OCI-LY1 (cell line): ENCODE measurements around the gene NRP1.

Experiments
- H2AFZ ChIP-seq: fragments of 200-600 bp; sonication (generic), shearing (Covaris generic); 2 replicates; pipeline ENCODE4 v1.6.0; 2014; ENCODE audit warnings: antibody characterized with exemption, mild to moderate bottlenecking, low read length
- H3F3A ChIP-seq: fragments of 200-600 bp; sonication (generic), shearing (Covaris generic); 2 replicates; pipeline ENCODE4 v1.6.0; 2014; ENCODE audit warnings: mild to moderate bottlenecking, antibody characterized with exemption, low read length, moderate library complexity; ENCODE audit not compliant: insufficient read depth
- H3K27ac ChIP-seq: fragments of 200-600 bp; sonication (generic); 2 replicates; pipeline ENCODE4 v1.5.1; 2014; ENCODE audit warnings: low read length, mixed run types, mild to moderate bottlenecking, low read depth; ENCODE audit not compliant: poor library complexity, severe bottlenecking
- H3K27me3 ChIP-seq: fragments of 200-600 bp; sonication (generic); 2 replicates; pipeline ENCODE4 v1.6.0; 2014; ENCODE audit warnings: antibody characterized with exemption, mild to moderate bottlenecking, low read length, moderate library complexity; ENCODE audit not compliant: insufficient read depth
- H3K36me3 ChIP-seq: fragments of 200-600 bp; sonication (generic); 2 replicates; pipeline ENCODE4 v1.6.1; 2014; ENCODE audit warnings: mild to moderate bottlenecking, antibody characterized with exemption, low read length, moderate library complexity, mixed read lengths; ENCODE audit not compliant: insufficient read depth
- H3K4me1 ChIP-seq: fragments of 200-600 bp; sonication (generic); 2 replicates; pipeline ENCODE4 v1.5.1; 2014; ENCODE audit warnings: mild to moderate bottlenecking, low read length, moderate library complexity; ENCODE audit not compliant: insufficient read depth, severe bottlenecking
- H3K4me2 ChIP-seq: fragments of 200-600 bp; sonication (generic), shearing (Covaris generic); 2 replicates; pipeline ENCODE4 v1.6.1; 2014; ENCODE audit warnings: low read length
- H3K4me3 ChIP-seq: fragments of 200-600 bp; sonication (generic); 2 replicates; pipeline ENCODE4 v1.5.1; 2014; ENCODE audit warnings: low read length, low read depth, mild to moderate bottlenecking, mixed read lengths; ENCODE audit not compliant: poor library complexity, severe bottlenecking
- H3K79me2 ChIP-seq: fragments of 200-600 bp; shearing (Covaris generic); 2 replicates; pipeline ENCODE4 v1.6.1; 2016; ENCODE audit warnings: mixed run types, low read length, mixed read lengths; ENCODE audit not compliant: insufficient read depth
- H3K9ac ChIP-seq: fragments of 200-600 bp; sonication (generic), shearing (Covaris generic); 2 replicates; pipeline ENCODE4 v1.6.1; 2014; ENCODE audit warnings: mild to moderate bottlenecking, low read length, mixed read lengths
- H3K9me2 ChIP-seq: fragments of 200-600 bp; sonication (generic), shearing (Covaris generic); 2 replicates; pipeline ENCODE4 v1.6.1; 2014; ENCODE audit warnings: low read depth, mild to moderate bottlenecking, low read length, mixed read lengths
- H3K9me3 ChIP-seq: fragments of 200-600 bp; shearing (Covaris generic); 2 replicates; pipeline ENCODE4 v1.6.1; 2014; ENCODE audit warnings: low read length, mixed read lengths
- H4K20me1 ChIP-seq: fragments of 200-600 bp; sonication (generic), shearing (Covaris generic); 2 replicates; pipeline ENCODE4 v1.6.0; 2016; ENCODE audit warnings: mild to moderate bottlenecking, low read length; ENCODE audit not compliant: insufficient read depth
- CTCF ChIP-seq: fragments of 200-600 bp; sonication (generic), shearing (Covaris generic); IDR thresholded peaks from 2 replicates; pipeline ENCODE4 v1.5.1; 2017; ENCODE audit warnings: mild to moderate bottlenecking, antibody characterized with exemption, low read length, moderate library complexity, mixed read lengths
- EZH2 ChIP-seq: fragments of 200-600 bp; sonication (generic), shearing (Covaris generic); IDR thresholded peaks from 2 replicates; pipeline ENCODE4 v1.8.0; 2017; ENCODE audit warnings: borderline replicate concordance, mixed run types, mild to moderate bottlenecking, antibody characterized with exemption, low read length, moderate library complexity, mixed read lengths

Gene NRP1

GRCh38 chr10:33233635-33234034 is 100.8 kb downstream of the NRP1 start:
- Histone ChIP-seq H3K79me2 (no peaks in the 10 kb centered on the region), H3K9ac (no peak overlapping the region), H3K9me2 (no peaks in the 10 kb centered on the region), H3K4me2 (no peak overlapping the region), H3K9me3 (no peaks in the 10 kb centered on the region), H3F3A (no peaks in the 10 kb centered on the region), H3K27me3 (no peaks in the 10 kb centered on the region), H4K20me1 (no peaks in the 10 kb centered on the region), H3K36me3 (no peaks in the 10 kb centered on the region), H2AFZ (no peak overlapping the region), H3K4me3 (no peak overlapping the region), H3K4me1 (no peaks in the 10 kb centered on the region), H3K27ac (no peak overlapping the region)
- no peak for TF ChIP-seq EZH2
- TF ChIP-seq CTCF: no peak

- no peaks in the 10 kb centered on the region for H3K27me3 ChIP-seq
- no peaks in the 10 kb centered on the region for H3K79me2 ChIP-seq
- no peaks in the 10 kb centered on the region for H3K9me2 ChIP-seq
- no peaks in the 10 kb centered on the region for H3K36me3 ChIP-seq
- TF ChIP-seq CTCF (no peak), EZH2 (no peak)
- H3K9me3 ChIP-seq: no peaks in the 10 kb centered on the region
- no peak overlapping the region for H3K27ac ChIP-seq
- H3F3A ChIP-seq: no peaks in the 10 kb centered on the region
- no peak overlapping the region for H2AFZ ChIP-seq
- H4K20me1 ChIP-seq: no peaks in the 10 kb centered on the region
- H3K4me2 ChIP-seq: no peak overlapping the region
- H3K4me3 ChIP-seq: no peak overlapping the region
- H3K4me1 ChIP-seq: no peaks in the 10 kb centered on the region
- H3K9ac ChIP-seq: no peak overlapping the region
Observed at GRCh38 chr10:33233221-33233620, 101.2 kb downstream of the NRP1 start.

- Histone ChIP-seq H4K20me1 (no peaks in the 10 kb centered on the region), H3K27ac (no peak overlapping the region), H3K9me3 (no peaks in the 10 kb centered on the region), H3K9me2 (no peaks in the 10 kb centered on the region), H3K4me1 (no peaks in the 10 kb centered on the region), H3K9ac (no peak overlapping the region), H3K4me3 (no peak overlapping the region), H3F3A (no peaks in the 10 kb centered on the region), H3K27me3 (no peaks in the 10 kb centered on the region), H3K36me3 (no peaks in the 10 kb centered on the region), H3K79me2 (no peaks in the 10 kb centered on the region), H3K4me2 (no peak overlapping the region), H2AFZ (no peak overlapping the region)
- TF ChIP-seq EZH2: no peak
- no peak for TF ChIP-seq CTCF
Observed at GRCh38 chr10:33231621-33232350, 102.7 kb downstream of the NRP1 start.
